CD8-positive, alpha-beta memory T cell (primary cell): ENCODE results near the gene GNAO1. TPM values are rescaled to one million over a fixed set of nuclear protein-coding genes. Genes with fewer than 3 reads are reported as not detected.

Experiments
- CTCF ChIA-PET: fragments of 350-600 bp; sonication (Branson Sonifier 250); formaldehyde crosslinking; loops from one replicate; lab custom pipeline; 2021; ENCODE audit warnings: antibody characterized with exemption; lab: Charles Lee
- POLR2A ChIA-PET: fragments of 350-600 bp; sonication (Branson Sonifier 250); formaldehyde crosslinking; loops from one replicate; lab custom pipeline; 2021; ENCODE audit warnings: antibody characterized with exemption; lab: Charles Lee
- DNase-seq, 5 donors: peaks; one replicate each; pipeline versions ENCODE4 v3.0.0 to v3.0.0-alpha.2; 2020 to 2022; ENCODE audit warnings: mixed read lengths in 1 of 5
- H3K27ac ChIP-seq: one replicate; pipeline ENCODE4 v1.7.0; 2013; ENCODE audit warnings: low read depth, mild to moderate bottlenecking, low read length, moderate library complexity
- H3K27me3 ChIP-seq: 2 replicates; pipeline ENCODE4 v1.7.0; 2013; ENCODE audit warnings: low read length, mild to moderate bottlenecking; ENCODE audit not compliant: insufficient read depth, poor library complexity, severe bottlenecking
- H3K36me3 ChIP-seq: 2 replicates; pipeline ENCODE4 v1.7.0; 2013; ENCODE audit warnings: mild to moderate bottlenecking, low read length, moderate library complexity; ENCODE audit not compliant: insufficient read depth
- H3K4me1 ChIP-seq: 2 replicates; pipeline ENCODE4 v1.7.0; 2013; ENCODE audit warnings: mild to moderate bottlenecking, low read length, moderate library complexity; ENCODE audit not compliant: insufficient read depth
- H3K4me3 ChIP-seq: 2 replicates; pipeline ENCODE4 v1.7.0; 2013; ENCODE audit warnings: mild to moderate bottlenecking, low read length
- H3K9me3 ChIP-seq: 2 replicates; pipeline ENCODE4 v1.7.0; 2013; ENCODE audit warnings: mild to moderate bottlenecking, low read length
- H3K27ac Mint-ChIP-seq, 8 donors: one replicate each; pipeline ENCODE4 v1.8.0; 2020 to 2021; ENCODE audit warnings: mixed read lengths in 8 of 8, mild to moderate bottlenecking in 6 of 8, inconsistent platforms in 3 of 8, moderate library complexity in 3 of 8
- H3K27me3 Mint-ChIP-seq, 2 donors: one replicate each; pipeline ENCODE4 v1.8.0; 2020 to 2021; ENCODE audit warnings: mixed read lengths in 2 of 2, mild to moderate bottlenecking in 1 of 2, moderate library complexity in 1 of 2
- H3K36me3 Mint-ChIP-seq, 3 donors: one replicate each; pipeline ENCODE4 v1.8.0; 2020 to 2021; ENCODE audit warnings: mixed read lengths in 3 of 3, inconsistent platforms in 1 of 3, mild to moderate bottlenecking in 1 of 3
- H3K4me1 Mint-ChIP-seq, 3 donors: one replicate each; pipeline ENCODE4 v1.8.0; 2020 to 2021; ENCODE audit warnings: mixed read lengths in 3 of 3, inconsistent platforms in 1 of 3, mild to moderate bottlenecking in 1 of 3
- H3K4me3 Mint-ChIP-seq, 7 donors: one replicate each; pipeline ENCODE4 v1.8.0; 2020 to 2021; ENCODE audit warnings: mixed read lengths in 7 of 7, mild to moderate bottlenecking in 6 of 7, moderate library complexity in 4 of 7, inconsistent platforms in 2 of 7
- H3K9me3 Mint-ChIP-seq, 5 donors: one replicate each; pipeline ENCODE4 v1.8.0; 2020 to 2022; ENCODE audit warnings: mixed read lengths in 5 of 5, mild to moderate bottlenecking in 3 of 5, moderate library complexity in 2 of 5, inconsistent platforms in 1 of 5
- polyA plus RNA-seq: library from polyadenylated mRNA; unstranded; fragments of 300-500 nt; fragmentation: Illumina TruSeq; gene quantifications from one replicate; pipeline ENCODE4 v1.2.3, GENCODE V29; 2021
- total RNA-seq, 2 experiments: library from RNA; stranded (reverse); gene quantifications; one replicate each; pipeline ENCODE4 v1.2.3, GENCODE V29; 2021

Gene GNAO1
- total and polyA plus RNA-seq, 3 experiments from 2014 or later, result 0.86 to 2.5 (median 2.5) TPM

DNA sequence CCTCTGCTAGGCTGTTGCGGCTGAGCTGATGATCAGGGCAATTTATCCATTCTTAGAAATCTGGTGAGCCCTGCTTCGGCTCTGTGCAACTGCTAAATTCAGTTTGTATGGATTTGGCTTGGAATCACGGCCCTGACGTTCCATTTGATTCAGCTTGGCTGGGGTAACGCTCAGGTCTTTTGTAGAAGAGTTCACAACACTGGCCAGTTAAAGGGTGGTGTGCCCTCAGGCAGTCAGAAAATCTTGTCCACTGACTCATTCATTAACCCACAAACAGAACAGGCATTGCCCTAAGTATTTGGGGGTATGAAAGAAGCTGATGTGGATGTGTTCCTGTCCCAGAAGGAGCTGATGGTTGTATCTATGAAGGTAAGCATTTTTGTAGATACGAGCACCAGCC is 53.9 kb downstream of the GNAO1 start:
- Mint-ChIP-seq H3K4me1 (peaks cover 0 to 11% (median 0%) of the 10 kb centered on the region in 3 donors), H3K27ac (peak overlapping the region in 3 of 8 donors; percentile 9 to 52 (median 51))

GRCh38 chr16:56246051-56246817 is 54.9 kb downstream of the GNAO1 start:
- no peak overlapping the region for H3K27ac ChIP-seq
- no peak for DNase-seq
- Mint-ChIP-seq H3K36me3 (peaks cover 0 to 14% (median 12%) of the 10 kb centered on the region in 3 donors), H3K9me3 (no peaks in the 10 kb centered on the region), H3K4me3 (no peak overlapping the region), H3K4me1 (peaks cover 0 to 11% (median 0%) of the 10 kb centered on the region in 3 donors), H3K27me3 (no peaks in the 10 kb centered on the region), H3K27ac (peak overlapping the region in 3 of 8 donors; percentile 7 to 43 (median 30))
- ChIA-PET POLR2A (no interaction called here), CTCF (interaction anchor here (1.0 kb wide), 1 partner anchor 14 kb away, joined by 3 read pairs; no protein-coding TSS in a partner anchor)
- H3K9me3 ChIP-seq, result no peaks in the 10 kb centered on the region
- H3K36me3 ChIP-seq, result no peaks in the 10 kb centered on the region
- H3K4me3 ChIP-seq, result no peak overlapping the region
- H3K4me1 ChIP-seq, result no peaks in the 10 kb centered on the region
- H3K27me3 ChIP-seq, result no peaks in the 10 kb centered on the region

More for the DNA sequence above, 53.9 kb downstream of the GNAO1 start:
- POLR2A ChIA-PET, result no interaction called here
- Mint-ChIP-seq H3K36me3 (peaks cover 0 to 14% (median 12%) of the 10 kb centered on the region in 3 donors), H3K9me3 (no peaks in the 10 kb centered on the region), H3K27me3 (no peaks in the 10 kb centered on the region), H3K4me3 (no peak overlapping the region)
- Histone ChIP-seq H3K27ac (no peak overlapping the region), H3K27me3 (no peaks in the 10 kb centered on the region), H3K4me1 (no peaks in the 10 kb centered on the region), H3K36me3 (no peaks in the 10 kb centered on the region), H3K4me3 (no peak overlapping the region), H3K9me3 (no peaks in the 10 kb centered on the region)
- CTCF ChIA-PET, result no interaction called here
- no peak for DNase-seq

DNA sequence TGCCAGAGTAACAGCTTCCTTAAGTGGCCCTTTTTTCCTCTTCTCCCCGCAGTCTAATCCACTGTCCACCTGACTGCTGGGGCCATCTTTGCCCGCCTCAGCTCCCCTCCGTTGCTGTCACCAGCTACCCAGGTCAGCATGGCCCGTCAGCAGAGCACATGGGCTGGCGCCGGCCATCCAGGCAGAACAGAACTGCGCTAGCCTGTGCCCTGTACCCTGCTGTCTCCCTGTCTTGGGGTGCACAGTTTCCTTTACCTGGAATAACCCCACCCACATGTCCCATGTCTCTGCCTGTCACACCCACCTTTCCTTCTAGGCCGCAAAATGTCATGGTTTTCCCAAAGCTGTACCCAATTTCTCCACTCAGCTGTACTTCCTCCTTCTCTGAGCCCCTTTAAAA is 55.7 kb downstream of the GNAO1 start:
- Mint-ChIP-seq H3K27me3 (no peaks in the 10 kb centered on the region), H3K27ac (peak overlapping the region in 1 of 8 donors; percentile 43), H3K4me3 (no peak overlapping the region), H3K36me3 (peaks cover 0 to 14% (median 12%) of the 10 kb centered on the region in 3 donors), H3K4me1 (peaks cover 0 to 8% (median 0%) of the 10 kb centered on the region in 3 donors), H3K9me3 (no peaks in the 10 kb centered on the region)
- ChIA-PET POLR2A (no interaction called here), CTCF (interaction anchor here (1.0 kb wide), 1 partner anchor 13 kb away, joined by 3 read pairs; no protein-coding TSS in a partner anchor)
- H3K4me1 ChIP-seq, result no peaks in the 10 kb centered on the region
- no peak overlapping the region for H3K27ac ChIP-seq
- DNase-seq, result no peak
- H3K4me3 ChIP-seq, result no peak overlapping the region
- no peaks in the 10 kb centered on the region for H3K27me3 ChIP-seq
- no peaks in the 10 kb centered on the region for H3K36me3 ChIP-seq
- no peaks in the 10 kb centered on the region for H3K9me3 ChIP-seq

GRCh38 chr16:56247808-56248207 is 56.5 kb downstream of the GNAO1 start:
- POLR2A ChIA-PET, result no interaction called here

DNA sequence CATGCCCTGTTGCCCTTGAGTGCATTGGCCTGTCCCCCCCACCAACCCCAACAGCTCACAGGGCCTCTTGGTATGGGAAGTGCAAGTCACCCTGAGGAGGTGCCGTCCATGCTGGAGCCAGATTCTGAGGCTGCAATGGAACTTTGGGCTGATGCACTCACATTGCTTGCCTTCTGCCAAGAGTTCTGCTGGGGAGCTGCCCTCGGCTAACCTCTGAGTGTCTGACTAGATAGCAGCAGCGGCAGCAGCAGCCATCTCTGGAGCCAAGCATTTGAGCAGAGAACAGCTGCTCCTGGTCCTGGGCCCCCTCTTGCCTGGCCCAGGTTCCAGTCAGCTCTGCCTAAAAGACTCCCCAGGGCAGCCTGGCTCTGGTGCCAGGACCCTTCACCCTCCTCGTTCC is 61.5 kb downstream of the GNAO1 start:
- no peaks in the 10 kb centered on the region for H3K9me3 ChIP-seq
- H3K36me3 ChIP-seq, result no peaks in the 10 kb centered on the region
- CTCF ChIA-PET, result no interaction called here
- POLR2A ChIA-PET, result no interaction called here
- H3K27ac ChIP-seq, result no peak overlapping the region
- no peak for DNase-seq
- peaks cover 2 to 4% (median 3%) of the 10 kb centered on the region in 3 donors for H3K4me1 Mint-ChIP-seq
- H3K9me3 Mint-ChIP-seq, result no peaks in the 10 kb centered on the region
- H3K36me3 Mint-ChIP-seq, result peaks cover 0 to 14% (median 12%) of the 10 kb centered on the region in 3 donors
- peaks cover 0 to 2% of the 10 kb centered on the region in 2 donors for H3K27me3 Mint-ChIP-seq
- no peak overlapping the region for H3K4me3 Mint-ChIP-seq
- no peaks in the 10 kb centered on the region for H3K27me3 ChIP-seq
- peak overlapping the region in 1 of 8 donors; percentile 77 for H3K27ac Mint-ChIP-seq
- no peaks in the 10 kb centered on the region for H3K4me1 ChIP-seq
- no peak overlapping the region for H3K4me3 ChIP-seq

More at GRCh38 chr16:56247808-56248207, 56.5 kb downstream of the GNAO1 start:
- Histone ChIP-seq H3K36me3 (no peaks in the 10 kb centered on the region), H3K4me3 (no peak overlapping the region), H3K9me3 (no peaks in the 10 kb centered on the region), H3K27ac (no peak overlapping the region), H3K4me1 (no peaks in the 10 kb centered on the region), H3K27me3 (no peaks in the 10 kb centered on the region)
- no peaks in the 10 kb centered on the region for H3K27me3 Mint-ChIP-seq
- H3K4me3 Mint-ChIP-seq, result no peak overlapping the region
- DNase-seq, result no peak
- H3K9me3 Mint-ChIP-seq, result no peaks in the 10 kb centered on the region
- CTCF ChIA-PET, result no interaction called here
- peaks cover 0 to 14% (median 12%) of the 10 kb centered on the region in 3 donors for H3K36me3 Mint-ChIP-seq
- H3K4me1 Mint-ChIP-seq, result peaks cover 0 to under 1% (median 0%) of the 10 kb centered on the region in 3 donors
- no peak overlapping the region for H3K27ac Mint-ChIP-seq

DNA sequence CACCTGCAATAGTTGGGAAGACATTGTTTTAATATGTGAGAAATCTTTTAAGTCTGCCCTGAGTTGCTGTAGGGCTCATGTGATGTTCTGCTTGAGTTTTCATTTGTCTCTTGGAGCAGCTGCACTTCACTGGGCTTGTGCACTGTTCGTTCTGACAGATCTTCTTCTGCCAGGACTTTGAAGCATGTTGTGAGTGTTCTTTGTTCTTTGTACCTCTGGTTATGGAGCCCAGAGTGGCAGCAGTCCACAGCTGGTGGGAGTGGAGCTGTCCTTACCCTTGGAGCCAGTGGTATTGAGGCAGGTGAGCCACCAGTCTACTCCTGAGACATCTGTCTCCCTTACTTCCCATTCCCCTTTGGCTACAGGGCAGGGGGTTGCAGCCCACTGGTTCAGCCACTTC is 64.6 kb downstream of the GNAO1 start:
- Mint-ChIP-seq H3K4me1 (peaks cover 10 to 28% (median 27%) of the 10 kb centered on the region in 3 donors), H3K4me3 (peak overlapping the region in 1 of 7 donors; percentile 74), H3K36me3 (peaks cover 0 to 4% (median 3%) of the 10 kb centered on the region in 3 donors), H3K27ac (no peak overlapping the region), H3K9me3 (no peaks in the 10 kb centered on the region), H3K27me3 (peaks cover 0 to 2% of the 10 kb centered on the region in 2 donors)
- H3K9me3 ChIP-seq, result no peaks in the 10 kb centered on the region
- no peaks in the 10 kb centered on the region for H3K36me3 ChIP-seq
- no peak for DNase-seq
- H3K27ac ChIP-seq, result no peak overlapping the region
- H3K4me3 ChIP-seq, result no peak overlapping the region
- H3K4me1 ChIP-seq, result peaks cover 5% of the 10 kb centered on the region
- no peaks in the 10 kb centered on the region for H3K27me3 ChIP-seq
- ChIA-PET CTCF (no interaction called here), POLR2A (no interaction called here)

- no peak overlapping the region for H3K27ac ChIP-seq
- Mint-ChIP-seq H3K4me3 (no peak overlapping the region), H3K27ac (no peak overlapping the region), H3K9me3 (no peaks in the 10 kb centered on the region), H3K4me1 (peaks cover 24 to 42% (median 40%) of the 10 kb centered on the region in 3 donors), H3K27me3 (peaks cover 0 to 2% of the 10 kb centered on the region in 2 donors), H3K36me3 (peaks cover 0 to 4% (median 3%) of the 10 kb centered on the region in 3 donors)
- no peaks in the 10 kb centered on the region for H3K36me3 ChIP-seq
- ChIA-PET POLR2A (no interaction called here), CTCF (interaction anchor here (1.2 kb wide), 1 partner anchor 55 kb away, joined by 3 read pairs; no protein-coding TSS in a partner anchor)
- no peak for DNase-seq
- H3K27me3 ChIP-seq, result no peaks in the 10 kb centered on the region
- no peak overlapping the region for H3K4me3 ChIP-seq
- peaks cover 19% of the 10 kb centered on the region for H3K4me1 ChIP-seq
- H3K9me3 ChIP-seq, result no peaks in the 10 kb centered on the region
These were observed 66.0 kb downstream of the GNAO1 start for GRCh38 chr16:56257239-56257638.
